ENCODE results near the gene ABCA1.
"Not testable (repeated sequence)": the region's sequence is repeated elsewhere in the genome, so short reads cannot be mapped to it uniquely, and the experiment has no call there.

ABCA1 gene

GRCh38 chr9:104944356-104944755 lies 16.4 kb upstream of the ABCA1 start:
- DNase-seq = no peak

- no peak for DNase-seq
Observed at GRCh38 chr9:104941597-104941996, 13.6 kb upstream of the ABCA1 start.

GRCh38 chr9:104936291-104936690 lies 8.3 kb upstream of the ABCA1 start:
- DNase-seq = no peak

- not testable (repeated sequence) for DNase-seq
Observed at GRCh38 chr9:104935501-104935810, 7.5 kb upstream of the ABCA1 start.

- DNase-seq = no peak
Observed at GRCh38 chr9:104934691-104935500, 6.9 kb upstream of the ABCA1 start.

- not testable (repeated sequence) for DNase-seq
Observed at GRCh38 chr9:104933091-104933490, 5.1 kb upstream of the ABCA1 start.

- no peak for DNase-seq
Observed at GRCh38 chr9:104931256-104931655, 3.3 kb upstream of the ABCA1 start.

GRCh38 chr9:104927216-104927911 lies 591 bp downstream of the ABCA1 start:
- peak; percentile 8 for DNase-seq

GRCh38 chr9:104923740-104924139 lies 4.2 kb downstream of the ABCA1 start:
- no peak for DNase-seq

- DNase-seq = no peak
Observed at GRCh38 chr9:104923289-104923688, 4.7 kb downstream of the ABCA1 start.

GRCh38 chr9:104922748-104923147 lies 5.2 kb downstream of the ABCA1 start:
- not testable (repeated sequence) for DNase-seq

GRCh38 chr9:104921067-104921741 lies 6.8 kb downstream of the ABCA1 start:
- peak; percentile 24 for DNase-seq

GRCh38 chr9:104915753-104916152 lies 12.2 kb downstream of the ABCA1 start:
- no peak for DNase-seq

- no peak for DNase-seq
Observed at GRCh38 chr9:104915049-104915448, 12.9 kb downstream of the ABCA1 start.

GRCh38 chr9:104914466-104914865 lies 13.5 kb downstream of the ABCA1 start:
- DNase-seq = no peak

GRCh38 chr9:104912606-104913005 lies 15.3 kb downstream of the ABCA1 start:
- no peak for DNase-seq

- no peak for DNase-seq
Observed at GRCh38 chr9:104911032-104911607, 16.8 kb downstream of the ABCA1 start.

GRCh38 chr9:104907278-104907951 lies 20.5 kb downstream of the ABCA1 start:
- DNase-seq = no peak

- DNase-seq = no peak
Observed at GRCh38 chr9:104906441-104907277, 21.3 kb downstream of the ABCA1 start.

- no peak for DNase-seq
Observed at GRCh38 chr9:104905931-104906330, 22.0 kb downstream of the ABCA1 start.

GRCh38 chr9:104905153-104905901 lies 22.6 kb downstream of the ABCA1 start:
- no peak for DNase-seq
